GM10266 (cell line): ENCODE results near the gene ITIH4.

Source experiments
- DNase-seq: peaks from one replicate; pipeline ENCODE4 v3.0.0; 2012; ENCODE audit errors: extremely low spot score
- CTCF ChIP-seq: IDR thresholded peaks from 2 replicates; pipeline ENCODE4 v1.5.1; 2012; ENCODE audit warnings: mild to moderate bottlenecking, low read depth; ENCODE audit not compliant: control insufficient read depth, insufficient read depth; ENCODE audit errors: missing control alignments

ITIH4 gene

GRCh38 chr3:52793702-52794611, 36.5 kb downstream of the ITIH4 start:
- no peak for TF ChIP-seq CTCF
- no peak for DNase-seq

- no peak for DNase-seq
- TF ChIP-seq CTCF, result no peak
Observed at GRCh38 chr3:52792961-52793695, 37.3 kb downstream of the ITIH4 start.

GRCh38 chr3:52792413-52792812, 38.1 kb downstream of the ITIH4 start:
- no peak for DNase-seq
- no peak for TF ChIP-seq CTCF

DNA sequence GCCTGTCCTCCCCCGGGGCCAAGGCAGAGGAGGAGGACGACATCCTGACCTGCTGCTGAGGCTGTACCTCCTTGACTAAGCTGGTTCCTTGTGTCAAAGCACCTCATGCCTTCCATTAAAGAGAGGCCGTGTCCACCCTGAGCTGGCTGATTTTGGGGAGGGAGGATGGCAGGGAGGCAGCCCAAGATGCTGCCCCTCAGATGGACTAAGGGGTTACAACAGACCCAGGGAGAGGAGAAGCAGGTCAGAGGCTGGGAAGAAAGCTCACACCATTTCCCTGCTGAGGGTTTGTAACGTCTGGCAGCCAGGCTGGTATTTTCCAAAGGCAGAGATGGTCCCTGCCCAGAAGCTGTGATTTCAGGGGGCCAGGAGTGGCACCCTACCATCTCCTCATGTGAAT, 38.5 kb downstream of the ITIH4 start:
- no peak for TF ChIP-seq CTCF
- no peak for DNase-seq

- no peak for TF ChIP-seq CTCF
- DNase-seq, result no peak
Observed at GRCh38 chr3:52791366-52791765, 39.1 kb downstream of the ITIH4 start.

DNA sequence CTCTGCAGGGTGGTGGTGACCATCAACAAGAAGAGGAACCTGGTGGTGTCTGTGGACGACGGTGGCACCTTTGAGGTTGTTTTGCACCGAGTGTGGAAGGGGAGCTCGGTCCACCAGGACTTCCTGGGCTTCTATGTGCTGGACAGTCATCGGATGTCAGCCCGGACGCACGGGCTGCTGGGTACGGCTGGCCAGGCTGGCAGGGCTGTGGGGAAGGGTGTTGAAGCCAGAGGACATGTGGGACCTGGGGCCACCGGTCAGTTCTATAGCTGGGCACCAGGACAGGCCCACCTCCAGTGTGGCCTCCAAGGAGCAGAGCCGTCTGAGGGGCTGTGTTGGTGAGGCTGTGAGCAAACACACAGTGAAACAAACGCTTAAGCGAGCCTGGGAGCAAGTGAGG, 39.7 kb downstream of the ITIH4 start:
- TF ChIP-seq CTCF, result no peak

GRCh38 chr3:52790337-52790736, 40.1 kb downstream of the ITIH4 start:
- TF ChIP-seq CTCF, result no peak
- DNase-seq, result no peak

More for the DNA sequence above, 39.7 kb downstream of the ITIH4 start:
- DNase-seq, result no peak
